SK-N-SH (cell line): ENCODE data around the gene HSPBAP1.

Experiments
- CHD2 ChIP-seq: fragments of 150-350 bp; IDR thresholded peaks from 2 replicates; pipeline ENCODE4 v1.6.1; 2018; ENCODE audit warnings: low read length; ENCODE audit not compliant: partially characterized antibody
- EP300 ChIP-seq, 2 experiments: IDR thresholded peaks; 2 replicates each; pipeline versions ENCODE4 v1.4.0 to v1.6.1; 2012; ENCODE audit warnings: borderline replicate concordance in 1 of 2, low read depth in 1 of 2, low read length in 1 of 2
- FOXM1 ChIP-seq: IDR thresholded peaks from 2 replicates; pipeline ENCODE4 v1.4.0; 2012; ENCODE audit warnings: low read depth, mild to moderate bottlenecking
- POLR2AphosphoS5 ChIP-seq: IDR thresholded peaks from 2 replicates; pipeline ENCODE4 v1.6.1; 2012; ENCODE audit warnings: low read depth, low read length
- RAD21 ChIP-seq: IDR thresholded peaks from 2 replicates; pipeline ENCODE4 v1.6.1; 2012; ENCODE audit warnings: mild to moderate bottlenecking, low read length
- SMC3 ChIP-seq: IDR thresholded peaks from 2 replicates; pipeline ENCODE4 v1.6.1; 2012; ENCODE audit warnings: low read depth, low read length, improper control_type of control experiment
- TAF1 ChIP-seq: IDR thresholded peaks from 2 replicates; pipeline ENCODE4 v1.6.1; 2012; ENCODE audit warnings: low read depth, mild to moderate bottlenecking, low read length, moderate library complexity, borderline replicate concordance
- TEAD4 ChIP-seq: IDR thresholded peaks from 2 replicates; pipeline ENCODE4 v1.4.0; 2012; ENCODE audit warnings: mild to moderate bottlenecking, borderline replicate concordance; ENCODE audit not compliant: insufficient read depth
- USF1 ChIP-seq: IDR thresholded peaks from 2 replicates; pipeline ENCODE4 v1.4.0; 2012; ENCODE audit warnings: low read depth, borderline replicate concordance
- USF2 ChIP-seq: fragments of 150-350 bp; IDR thresholded peaks from 2 replicates; pipeline ENCODE4 v1.6.1; 2017; ENCODE audit warnings: antibody characterized with exemption, low read length, low read depth, borderline replicate concordance
- YY1 ChIP-seq: IDR thresholded peaks from 2 replicates; pipeline ENCODE4 v1.4.0; 2012; ENCODE audit warnings: low read depth, mild to moderate bottlenecking
- TF ChIP-seq, protein P1 (sequence below): fragments of 200-600 bp; sonication (generic); IDR thresholded peaks from 2 replicates; pipeline ENCODE4 v1.6.1; 2017; ENCODE audit warnings: antibody characterized with exemption, mild to moderate bottlenecking, moderate library complexity
- TF ChIP-seq, protein P2 (sequence below): IDR thresholded peaks from 2 replicates; pipeline ENCODE4 v1.6.1; 2012; ENCODE audit warnings: mild to moderate bottlenecking, low read depth, low read length, moderate library complexity
- TF ChIP-seq, protein P3 (sequence below): IDR thresholded peaks from 2 replicates; pipeline ENCODE4; 2012

- TF ChIP-seq TAF1: no peak
- TF ChIP-seq, protein P1, sequence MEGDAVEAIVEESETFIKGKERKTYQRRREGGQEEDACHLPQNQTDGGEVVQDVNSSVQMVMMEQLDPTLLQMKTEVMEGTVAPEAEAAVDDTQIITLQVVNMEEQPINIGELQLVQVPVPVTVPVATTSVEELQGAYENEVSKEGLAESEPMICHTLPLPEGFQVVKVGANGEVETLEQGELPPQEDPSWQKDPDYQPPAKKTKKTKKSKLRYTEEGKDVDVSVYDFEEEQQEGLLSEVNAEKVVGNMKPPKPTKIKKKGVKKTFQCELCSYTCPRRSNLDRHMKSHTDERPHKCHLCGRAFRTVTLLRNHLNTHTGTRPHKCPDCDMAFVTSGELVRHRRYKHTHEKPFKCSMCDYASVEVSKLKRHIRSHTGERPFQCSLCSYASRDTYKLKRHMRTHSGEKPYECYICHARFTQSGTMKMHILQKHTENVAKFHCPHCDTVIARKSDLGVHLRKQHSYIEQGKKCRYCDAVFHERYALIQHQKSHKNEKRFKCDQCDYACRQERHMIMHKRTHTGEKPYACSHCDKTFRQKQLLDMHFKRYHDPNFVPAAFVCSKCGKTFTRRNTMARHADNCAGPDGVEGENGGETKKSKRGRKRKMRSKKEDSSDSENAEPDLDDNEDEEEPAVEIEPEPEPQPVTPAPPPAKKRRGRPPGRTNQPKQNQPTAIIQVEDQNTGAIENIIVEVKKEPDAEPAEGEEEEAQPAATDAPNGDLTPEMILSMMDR: no peak
- TF ChIP-seq YY1: no peak
- no peak for TF ChIP-seq SMC3
- no peak for TF ChIP-seq EP300 (IDR thresholded peaks at IDR 0.05; ENCODE audit: borderline replicate concordance in 1 of 2, low read depth in 1 of 2, low read length in 1 of 2)
- no peak for TF ChIP-seq USF2
- TF ChIP-seq, protein P2, sequence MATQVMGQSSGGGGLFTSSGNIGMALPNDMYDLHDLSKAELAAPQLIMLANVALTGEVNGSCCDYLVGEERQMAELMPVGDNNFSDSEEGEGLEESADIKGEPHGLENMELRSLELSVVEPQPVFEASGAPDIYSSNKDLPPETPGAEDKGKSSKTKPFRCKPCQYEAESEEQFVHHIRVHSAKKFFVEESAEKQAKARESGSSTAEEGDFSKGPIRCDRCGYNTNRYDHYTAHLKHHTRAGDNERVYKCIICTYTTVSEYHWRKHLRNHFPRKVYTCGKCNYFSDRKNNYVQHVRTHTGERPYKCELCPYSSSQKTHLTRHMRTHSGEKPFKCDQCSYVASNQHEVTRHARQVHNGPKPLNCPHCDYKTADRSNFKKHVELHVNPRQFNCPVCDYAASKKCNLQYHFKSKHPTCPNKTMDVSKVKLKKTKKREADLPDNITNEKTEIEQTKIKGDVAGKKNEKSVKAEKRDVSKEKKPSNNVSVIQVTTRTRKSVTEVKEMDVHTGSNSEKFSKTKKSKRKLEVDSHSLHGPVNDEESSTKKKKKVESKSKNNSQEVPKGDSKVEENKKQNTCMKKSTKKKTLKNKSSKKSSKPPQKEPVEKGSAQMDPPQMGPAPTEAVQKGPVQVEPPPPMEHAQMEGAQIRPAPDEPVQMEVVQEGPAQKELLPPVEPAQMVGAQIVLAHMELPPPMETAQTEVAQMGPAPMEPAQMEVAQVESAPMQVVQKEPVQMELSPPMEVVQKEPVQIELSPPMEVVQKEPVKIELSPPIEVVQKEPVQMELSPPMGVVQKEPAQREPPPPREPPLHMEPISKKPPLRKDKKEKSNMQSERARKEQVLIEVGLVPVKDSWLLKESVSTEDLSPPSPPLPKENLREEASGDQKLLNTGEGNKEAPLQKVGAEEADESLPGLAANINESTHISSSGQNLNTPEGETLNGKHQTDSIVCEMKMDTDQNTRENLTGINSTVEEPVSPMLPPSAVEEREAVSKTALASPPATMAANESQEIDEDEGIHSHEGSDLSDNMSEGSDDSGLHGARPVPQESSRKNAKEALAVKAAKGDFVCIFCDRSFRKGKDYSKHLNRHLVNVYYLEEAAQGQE: no peak
- no peak for TF ChIP-seq POLR2AphosphoS5
- no peak for TF ChIP-seq USF1
- TF ChIP-seq RAD21: no peak
- TF ChIP-seq, protein P3, sequence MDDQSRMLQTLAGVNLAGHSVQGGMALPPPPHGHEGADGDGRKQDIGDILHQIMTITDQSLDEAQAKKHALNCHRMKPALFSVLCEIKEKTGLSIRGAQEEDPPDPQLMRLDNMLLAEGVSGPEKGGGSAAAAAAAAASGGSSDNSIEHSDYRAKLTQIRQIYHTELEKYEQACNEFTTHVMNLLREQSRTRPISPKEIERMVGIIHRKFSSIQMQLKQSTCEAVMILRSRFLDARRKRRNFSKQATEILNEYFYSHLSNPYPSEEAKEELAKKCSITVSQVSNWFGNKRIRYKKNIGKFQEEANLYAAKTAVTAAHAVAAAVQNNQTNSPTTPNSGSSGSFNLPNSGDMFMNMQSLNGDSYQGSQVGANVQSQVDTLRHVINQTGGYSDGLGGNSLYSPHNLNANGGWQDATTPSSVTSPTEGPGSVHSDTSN: no peak
- TF ChIP-seq CHD2: no peak
- TF ChIP-seq FOXM1: no peak
- no peak for TF ChIP-seq TEAD4
Observed at GRCh38 chr3:122766430-122766829, 27.2 kb downstream of the HSPBAP1 start.
